ENCODE measurements around the gene RAB5IF.

GRCh38 chr20:36634342-36634741 is 28.8 kb downstream of the RAB5IF start:
- TF ChIP-seq CTCF (IDR thresholded peaks at IDR 0.05) (no peak), POLR2AphosphoS5 (IDR thresholded peaks at IDR 0.05) (no peak)
